TTC549 (cell line): ENCODE measurements around the gene COL26A1.
"Not testable (repeated sequence)": the region's sequence is repeated elsewhere in the genome, so short reads cannot be mapped to it uniquely, and the experiment has no call there.

Experiments used
- FAIRE-seq: peaks from 2 replicates; lab custom pipeline; 2012; peaks lifted over from hg19 to GRCh38; lab: Jason Lieb, UNC

COL26A1 gene

GRCh38 chr7:101362334-101363195 is at the start of gene COL26A1:
COL26A1 (plus strand) TSS chr7:101362875; CDS start chr7:101363033, 158 bp downstream.
- FAIRE-seq = no peak

GRCh38 chr7:101315336-101315735 is 47.3 kb upstream of the COL26A1 start:
- FAIRE-seq = no peak

- no peak for FAIRE-seq
Observed at GRCh38 chr7:101319401-101319800, 43.3 kb upstream of the COL26A1 start.

- FAIRE-seq = no peak
Observed at GRCh38 chr7:101321491-101322401, 40.9 kb upstream of the COL26A1 start, which contains the start of gene IFT22. IFT22 (minus strand) TSS chr7:101321812; CDS start chr7:101321709, 103 bp downstream.

- no peak for FAIRE-seq
Observed at GRCh38 chr7:101328159-101328558, 34.5 kb upstream of the COL26A1 start.

- FAIRE-seq = no peak
Observed at GRCh38 chr7:101330011-101330484, 32.6 kb upstream of the COL26A1 start.

GRCh38 chr7:101332026-101332425 is 30.6 kb upstream of the COL26A1 start:
- no peak for FAIRE-seq

GRCh38 chr7:101333912-101334311 is 28.8 kb upstream of the COL26A1 start:
- no peak for FAIRE-seq

GRCh38 chr7:101340379-101340778 is 22.3 kb upstream of the COL26A1 start:
- FAIRE-seq = no peak

- no peak for FAIRE-seq
Observed at GRCh38 chr7:101342892-101343291, 19.8 kb upstream of the COL26A1 start.

GRCh38 chr7:101347477-101347876 is 15.2 kb upstream of the COL26A1 start:
- FAIRE-seq = no peak

- not testable (repeated sequence) for FAIRE-seq
Observed at GRCh38 chr7:101348456-101349067, 14.1 kb upstream of the COL26A1 start.

GRCh38 chr7:101349300-101349699 is 13.4 kb upstream of the COL26A1 start:
- FAIRE-seq = not testable (repeated sequence)

GRCh38 chr7:101352920-101353308 is 9.8 kb upstream of the COL26A1 start:
- FAIRE-seq = no peak

- FAIRE-seq = no peak
Observed at GRCh38 chr7:101357433-101357832, 5.2 kb upstream of the COL26A1 start.

- FAIRE-seq = no peak
Observed at GRCh38 chr7:101363196-101363733, 590 bp downstream of the COL26A1 start.

GRCh38 chr7:101363734-101364374 is 1.2 kb downstream of the COL26A1 start:
- no peak for FAIRE-seq

GRCh38 chr7:101365956-101366355 is 3.3 kb downstream of the COL26A1 start:
- no peak for FAIRE-seq

- FAIRE-seq = no peak
Observed at GRCh38 chr7:101367676-101368075, 5.0 kb downstream of the COL26A1 start.

- FAIRE-seq = no peak
Observed at GRCh38 chr7:101368422-101369165, 5.9 kb downstream of the COL26A1 start.

- FAIRE-seq = no peak
Observed at GRCh38 chr7:101370836-101371235, 8.2 kb downstream of the COL26A1 start.
